SIG-M5 (cell line): ENCODE results near the gene NCLN.
"Not testable (repeated sequence)": the region's sequence is repeated elsewhere in the genome, so short reads cannot be mapped to it uniquely, and the experiment has no call there.

Experiments
- DNase-seq: peaks from one replicate; lab custom pipeline; 2025; lab: John Stamatoyannopoulos, UW

Gene NCLN

DNA sequence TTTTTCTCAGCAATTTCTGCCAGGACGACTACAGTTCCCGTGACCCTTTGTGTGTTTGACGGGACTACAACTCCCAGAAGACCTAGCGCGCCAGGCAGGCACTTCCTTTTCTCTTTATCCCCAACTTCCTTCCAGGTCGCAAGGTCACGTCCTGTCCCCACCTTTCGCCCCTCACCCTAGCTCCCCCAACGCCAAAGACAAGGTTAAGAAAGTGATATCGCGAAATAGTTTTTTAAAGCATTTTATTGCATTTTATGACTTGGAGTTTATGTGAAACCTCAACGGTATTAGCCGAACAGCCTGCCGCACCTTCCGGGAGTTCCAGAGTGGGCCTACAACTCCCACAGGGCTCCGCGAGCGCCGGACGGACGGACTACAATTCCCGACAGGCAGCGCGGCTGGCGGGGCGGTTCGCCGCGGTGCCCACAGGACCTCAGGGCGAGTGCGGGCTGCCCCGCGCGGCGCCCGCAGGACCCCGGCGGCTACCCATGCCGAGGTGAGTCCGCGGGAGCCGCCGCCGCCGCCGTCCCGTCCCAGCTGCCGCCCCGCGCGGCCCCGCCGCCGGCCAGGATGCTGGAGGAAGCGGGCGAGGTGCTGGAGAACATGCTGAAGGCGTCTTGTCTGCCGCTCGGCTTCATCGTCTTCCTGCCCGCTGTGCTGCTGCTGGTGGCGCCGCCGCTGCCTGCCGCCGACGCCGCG is at the start of gene NCLN:
NCLN (plus strand) TSS at position 470 of the 699 bp plus-strand sequence; CDS start at position 571, 101 bp downstream.
- peak; percentile 55 for DNase-seq

DNA sequence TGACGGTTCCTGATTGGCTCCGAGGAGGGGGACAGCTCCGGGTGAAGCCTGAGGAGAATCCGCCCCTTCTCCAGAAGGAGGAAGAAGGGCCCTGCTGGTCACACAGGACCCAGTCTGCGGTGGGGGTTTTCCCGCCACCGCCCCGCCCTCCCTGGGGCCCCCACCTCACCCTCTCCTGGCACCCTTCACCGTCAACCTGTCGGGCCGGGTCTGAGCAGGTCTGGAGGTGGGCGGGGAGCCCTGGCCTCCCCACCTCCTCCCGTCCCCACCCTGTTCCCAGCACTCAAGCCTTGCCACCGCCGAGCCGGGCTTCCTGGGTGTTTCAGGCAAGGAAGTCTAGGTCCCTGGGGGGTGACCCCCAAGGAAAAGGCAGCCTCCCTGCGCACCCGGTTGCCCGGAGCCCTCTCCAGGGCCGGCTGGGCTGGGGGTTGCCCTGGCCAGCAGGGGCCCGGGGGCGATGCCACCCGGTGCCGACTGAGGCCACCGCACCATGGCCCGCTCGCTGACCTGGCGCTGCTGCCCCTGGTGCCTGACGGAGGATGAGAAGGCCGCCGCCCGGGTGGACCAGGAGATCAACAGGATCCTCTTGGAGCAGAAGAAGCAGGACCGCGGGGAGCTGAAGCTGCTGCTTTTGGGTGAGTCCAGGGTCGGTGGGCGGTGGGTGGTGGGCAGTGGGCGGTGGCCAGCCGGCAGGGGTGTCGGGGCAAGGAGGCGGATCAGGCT is 49.6 kb upstream of the NCLN start, which contains the start of gene GNA15:
GNA15 (plus strand) TSS at position 73 of the 723 bp plus-strand sequence; CDS start at position 491, 418 bp downstream.
- no peak for DNase-seq

- DNase-seq: no peak
Measured at GRCh38 chr19:3136684-3137055, 49.1 kb upstream of the NCLN start.

DNA sequence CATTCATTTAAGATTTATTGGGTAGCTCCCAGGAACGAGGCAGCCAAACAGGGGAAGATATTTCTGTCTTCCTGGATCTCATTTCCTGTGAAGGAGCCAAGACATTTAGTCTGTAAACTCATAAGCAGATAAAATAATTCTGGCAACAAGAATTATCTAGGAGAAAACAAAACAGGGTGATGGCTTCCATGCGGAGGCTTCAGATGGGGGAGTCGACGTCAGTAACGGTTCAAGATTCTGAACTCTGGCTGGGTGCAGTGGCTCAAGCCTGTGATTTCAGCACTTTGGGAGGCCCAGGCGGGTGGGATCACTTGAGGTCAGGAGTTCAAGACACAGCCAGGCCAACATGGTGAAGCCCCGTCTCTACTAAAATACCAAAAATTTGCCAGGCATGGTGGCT is 48.6 kb upstream of the NCLN start:
- DNase-seq: no peak

- no peak for DNase-seq
Measured at GRCh38 chr19:3138268-3138667, 47.5 kb upstream of the NCLN start.

GRCh38 chr19:3140667-3141038 is 45.1 kb upstream of the NCLN start:
- no peak for DNase-seq

DNA sequence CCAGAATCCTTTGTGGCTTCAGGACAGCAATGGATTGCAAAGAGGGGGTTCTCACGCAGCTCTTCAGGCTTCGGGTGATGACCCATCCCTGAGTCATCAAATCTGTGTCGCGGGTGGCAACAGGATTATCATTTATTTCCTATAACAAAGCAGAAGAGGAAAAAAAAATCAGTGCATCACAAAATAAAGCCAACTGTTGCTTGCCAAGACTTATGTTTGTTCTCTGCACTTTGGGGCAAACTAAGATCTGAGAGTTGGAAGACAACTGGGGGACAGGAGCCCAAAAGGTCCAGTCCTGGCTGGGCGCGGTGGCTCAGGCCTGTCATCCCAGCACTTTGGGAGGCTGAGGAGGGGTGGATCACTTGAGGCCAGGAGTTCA is 43.4 kb upstream of the NCLN start:
- DNase-seq: no peak

DNA sequence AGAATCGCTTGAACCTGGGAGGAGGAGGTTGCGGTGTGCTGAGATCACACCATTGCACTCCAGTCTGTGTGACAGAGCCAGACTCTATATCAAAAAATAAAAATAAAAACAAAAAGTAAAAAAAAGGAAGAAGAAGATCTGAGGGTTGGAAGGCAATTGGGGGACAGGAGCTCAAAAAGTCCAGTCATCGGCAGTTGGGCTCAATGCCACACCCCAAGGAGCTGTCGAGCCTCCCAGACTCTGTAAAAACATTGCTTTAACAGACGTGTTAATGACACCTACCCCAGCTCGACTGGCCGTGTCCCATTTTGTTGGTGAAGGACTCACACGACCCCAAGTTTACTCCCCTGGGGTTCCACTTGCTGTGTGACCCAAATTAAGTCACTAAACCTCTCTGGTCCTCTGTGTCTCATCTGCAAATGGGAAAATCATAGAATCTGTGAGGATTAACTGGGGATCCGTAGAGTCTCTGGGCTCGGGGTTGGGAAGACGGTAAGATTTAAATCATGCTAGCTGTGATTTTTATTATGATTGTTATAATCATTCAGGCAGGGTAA is 42.9 kb upstream of the NCLN start:
- DNase-seq: no peak

- no peak for DNase-seq
Measured at GRCh38 chr19:3145909-3146676, 39.6 kb upstream of the NCLN start.

- DNase-seq: no peak
Measured at GRCh38 chr19:3146677-3147100, 39.0 kb upstream of the NCLN start.

- DNase-seq: no peak
Measured at GRCh38 chr19:3148503-3148902, 37.2 kb upstream of the NCLN start.

DNA sequence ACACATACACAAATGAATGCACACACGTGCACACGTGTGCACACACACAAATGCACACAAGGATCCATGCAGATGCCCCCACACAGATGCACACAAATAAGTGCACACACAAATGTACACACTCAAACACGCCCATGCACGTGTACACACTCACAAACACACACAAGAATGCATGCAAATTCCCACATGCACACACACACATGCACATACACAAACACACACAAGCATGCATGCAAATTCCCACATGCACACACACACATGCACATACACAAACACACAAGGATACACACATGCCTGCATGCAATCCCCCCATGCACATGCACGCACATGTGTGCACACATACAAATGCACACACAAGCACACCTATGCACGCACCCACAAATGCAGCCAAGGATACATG is 36.6 kb upstream of the NCLN start:
- no peak for DNase-seq

DNA sequence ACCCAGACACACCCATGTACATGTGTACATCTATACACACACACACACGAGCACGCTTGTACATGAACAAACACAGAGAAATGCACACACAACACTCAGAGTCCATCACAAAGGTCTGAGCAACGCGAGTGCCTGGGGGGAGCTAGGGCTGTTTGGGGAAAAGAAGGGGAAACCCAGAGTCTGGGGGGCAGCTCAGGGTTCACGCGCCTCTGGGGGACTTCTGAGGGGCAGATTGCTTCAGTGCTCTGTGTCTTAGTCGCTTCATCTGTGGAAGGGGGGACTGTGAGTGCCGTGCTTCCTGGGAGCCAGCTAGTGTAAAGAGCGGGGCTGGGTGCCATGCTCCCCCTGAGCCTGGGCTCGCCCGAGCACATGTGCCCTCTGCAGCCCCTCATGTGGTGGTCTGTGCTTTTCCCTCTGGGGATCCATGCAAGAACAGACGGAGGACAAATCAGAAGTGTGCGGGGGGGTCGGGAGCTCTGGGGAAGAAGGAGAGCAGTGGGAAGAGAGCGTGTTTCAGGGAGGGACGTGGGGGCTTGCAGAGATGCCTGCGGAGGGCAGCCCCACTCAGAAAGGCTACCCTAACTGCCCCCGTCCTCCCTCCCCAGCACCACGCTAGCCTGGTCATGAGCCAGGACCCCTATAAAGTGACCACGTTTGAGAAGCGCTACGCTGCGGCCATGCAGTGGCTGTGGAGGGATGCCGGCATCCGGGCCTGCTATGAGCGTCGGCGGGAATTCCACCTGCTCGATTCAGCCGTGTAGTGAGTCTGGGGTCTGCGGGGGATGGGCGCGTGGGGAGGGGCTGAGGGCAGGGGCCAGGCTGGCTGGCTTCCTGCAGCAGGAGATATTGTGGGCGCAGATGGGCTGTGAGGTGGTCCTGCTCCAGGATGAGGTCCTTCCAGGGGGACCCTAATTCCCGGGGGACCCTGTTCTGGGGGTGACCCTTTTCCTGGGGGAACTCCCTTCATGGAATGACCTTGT is 35.9 kb upstream of the NCLN start:
- no peak for DNase-seq

- no peak for DNase-seq
Measured at GRCh38 chr19:3150739-3151329, 34.9 kb upstream of the NCLN start.

GRCh38 chr19:3151563-3152418 is 33.9 kb upstream of the NCLN start:
- DNase-seq: no peak

DNA sequence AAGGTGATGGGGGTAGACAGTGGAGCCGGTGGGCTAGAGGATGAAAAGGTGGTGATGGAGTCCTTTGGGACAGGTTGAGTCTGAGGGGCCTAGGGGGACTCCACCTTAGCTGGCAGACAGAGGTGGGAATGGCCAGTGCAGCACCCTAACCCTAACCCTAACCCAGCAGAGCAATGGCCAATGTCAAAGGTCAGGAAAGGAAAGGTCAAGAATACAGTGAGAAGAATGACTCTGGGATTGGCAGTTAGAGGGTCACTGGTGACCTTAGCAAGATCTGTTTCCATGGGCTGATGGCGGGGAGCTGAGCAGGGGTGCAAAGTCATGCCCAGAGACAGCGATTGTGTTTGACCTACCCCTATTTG is 33.3 kb upstream of the NCLN start:
- DNase-seq: no peak

DNA sequence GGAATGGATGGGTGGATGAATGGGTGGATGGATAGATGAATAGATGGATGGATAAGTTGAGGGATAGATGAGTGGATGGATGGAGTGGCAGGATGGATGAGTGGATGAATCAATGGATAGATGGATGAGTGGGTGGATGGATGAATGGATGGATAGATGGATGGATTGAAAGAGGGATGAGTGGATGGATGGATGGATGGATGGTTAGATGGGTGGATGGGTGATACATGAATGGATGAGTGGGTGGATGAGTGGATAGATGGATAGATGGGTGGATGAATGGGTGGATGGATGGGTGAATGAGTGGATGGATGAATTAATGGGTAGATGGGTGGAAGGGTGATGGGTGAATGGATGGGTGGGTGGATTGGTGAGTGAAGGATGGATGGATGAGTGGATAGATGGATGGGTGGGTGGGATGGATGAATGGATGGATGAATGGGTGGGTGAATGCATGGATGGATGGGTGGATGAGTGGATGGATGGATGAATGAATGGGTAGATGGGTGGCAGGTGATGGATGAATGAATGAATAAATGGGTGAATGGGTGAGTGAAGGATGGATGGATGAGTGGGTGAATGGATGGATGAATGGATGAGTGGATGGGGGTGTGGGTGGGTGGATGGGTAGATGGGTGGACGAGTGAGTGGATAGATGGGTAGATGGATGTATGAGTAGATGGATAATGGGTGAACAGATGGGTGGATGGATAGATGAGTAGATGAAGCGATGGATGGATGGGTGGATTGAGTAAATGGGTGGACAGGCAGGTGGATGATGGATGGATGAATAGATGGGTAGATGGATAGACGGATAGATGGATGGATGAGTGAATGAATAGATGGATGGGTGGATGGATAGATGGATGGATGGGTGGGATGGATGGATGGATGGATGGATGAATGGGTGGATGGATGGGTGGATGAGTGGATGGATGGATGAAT is 32.2 kb upstream of the NCLN start:
- DNase-seq: no peak

GRCh38 chr19:3154447-3154846 is 31.3 kb upstream of the NCLN start:
- not testable (repeated sequence) for DNase-seq
